Activated CD8-positive, alpha-beta memory T cell treated with anti-CD3 and anti-CD28 coated beads for 36 hours (primary cell): ENCODE results near the gene C1QL1. TPM values are rescaled to one million over a fixed set of nuclear protein-coding genes. Genes with fewer than 3 reads are reported as not detected.
"Not testable (repeated sequence)": the region's sequence is repeated elsewhere in the genome, so short reads cannot be mapped to it uniquely, and the experiment has no call there.

Experiments used
- CTCF ChIA-PET: fragments of 350-600 bp; sonication (Branson Sonifier 250); formaldehyde crosslinking; loops from one replicate; lab custom pipeline; 2021; ENCODE audit warnings: antibody characterized with exemption; lab: Charles Lee
- POLR2A ChIA-PET: fragments of 350-600 bp; sonication (Branson Sonifier 250); formaldehyde crosslinking; loops from one replicate; lab custom pipeline; 2021; ENCODE audit warnings: antibody characterized with exemption; lab: Charles Lee
- total RNA-seq, 2 experiments: library from RNA; stranded (reverse); gene quantifications; one replicate each; pipeline ENCODE4 v1.2.3, GENCODE V29; 2021

C1QL1 gene
- total RNA-seq, 2 experiments from 2014 or later = 0.21 TPM; not detected in 1

DNA sequence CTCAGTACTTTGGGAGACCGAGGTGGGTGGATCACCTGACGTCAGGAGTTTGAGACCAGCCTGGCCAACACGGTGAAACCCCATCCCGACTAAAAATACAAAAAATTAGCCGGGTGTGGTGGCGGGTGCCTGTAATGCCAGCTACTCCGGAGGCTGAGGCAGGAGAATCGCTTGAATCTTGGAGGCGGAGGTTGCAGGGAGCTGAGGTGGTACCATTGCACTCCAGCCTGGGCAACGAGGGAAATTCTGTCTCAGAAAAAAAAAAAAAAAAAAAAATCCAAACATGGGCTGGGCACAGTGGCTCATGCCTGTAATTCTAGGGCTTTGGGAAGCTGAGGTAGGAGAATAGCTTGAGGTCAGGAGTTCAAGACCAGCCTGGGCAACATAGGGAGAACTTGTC, 22.5 kb downstream of the C1QL1 start:
- CTCF ChIA-PET = not testable (repeated sequence)
- POLR2A ChIA-PET = interaction anchor here (0.6 kb wide), 1 partner anchor 23 kb away, joined by 4 read pairs; no protein-coding TSS in a partner anchor

DNA sequence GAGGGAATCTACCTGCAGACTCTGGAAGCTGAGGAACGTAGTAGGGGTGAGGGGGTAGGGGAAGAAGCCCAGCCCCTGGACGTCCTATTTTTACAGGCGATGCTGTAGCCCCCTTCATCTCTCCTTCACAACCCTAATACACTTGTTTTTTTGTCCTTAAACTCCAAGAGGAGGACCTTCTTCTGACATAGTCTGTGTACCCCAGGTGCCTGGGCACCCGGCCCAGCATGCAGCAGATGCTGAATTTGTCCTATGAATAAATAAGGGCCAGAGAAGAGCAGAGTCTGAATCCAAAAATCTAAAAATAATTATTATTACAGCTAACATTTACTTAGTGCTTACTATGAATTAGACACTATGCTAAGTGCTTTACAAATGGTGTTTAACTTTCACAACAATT, 25.6 kb downstream of the C1QL1 start:
- CTCF ChIA-PET = interaction anchor here (1.1 to 1.2 kb wide), 2 partner anchors 26 to 193 kb away, joined by 3 read pairs; partner anchors contain the start of genes ACBD4 and C1QL1
- POLR2A ChIA-PET = no interaction called here

- POLR2A ChIA-PET = interaction anchor here (0.5 kb wide), 1 partner anchor 122 kb away, joined by 5 read pairs; no protein-coding TSS in a partner anchor
Observed at GRCh38 chr17:44941712-44942331, 26.3 kb downstream of the C1QL1 start.

GRCh38 chr17:44940768-44941167, 27.3 kb downstream of the C1QL1 start:
- CTCF ChIA-PET = no interaction called here
- POLR2A ChIA-PET = no interaction called here

More at GRCh38 chr17:44941712-44942331, 26.3 kb downstream of the C1QL1 start:
- CTCF ChIA-PET = interaction anchor here (1.1 to 1.2 kb wide), 2 partner anchors 26 to 193 kb away, joined by 3 read pairs; partner anchors contain the start of genes ACBD4 and C1QL1

DNA sequence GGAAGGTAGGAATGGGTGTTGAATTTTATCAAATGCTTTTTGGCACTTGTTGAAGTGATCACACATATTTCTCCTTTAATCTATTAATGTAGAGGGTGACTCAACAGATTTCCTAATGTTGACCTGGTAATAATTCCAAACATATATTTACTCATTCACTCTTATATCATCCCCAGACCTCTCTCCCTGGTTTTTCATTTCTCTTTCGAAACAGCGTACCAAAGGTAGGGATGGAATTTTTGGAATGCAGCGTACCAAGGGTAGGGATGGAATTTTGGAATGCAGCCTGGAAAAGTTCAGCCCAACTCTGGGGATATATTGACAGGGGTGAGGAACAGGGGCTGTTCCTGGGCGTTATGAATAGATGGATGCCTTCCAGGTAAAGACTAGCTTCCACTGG, 27.8 kb downstream of the C1QL1 start:
- ChIA-PET CTCF (no interaction called here), POLR2A (no interaction called here)

- ChIA-PET CTCF (no interaction called here), POLR2A (no interaction called here)
Observed at GRCh38 chr17:44935116-44935515, 33.0 kb downstream of the C1QL1 start.

- ChIA-PET POLR2A (no interaction called here), CTCF (no interaction called here)
Observed at GRCh38 chr17:44934745-44935105, 33.4 kb downstream of the C1QL1 start.

DNA sequence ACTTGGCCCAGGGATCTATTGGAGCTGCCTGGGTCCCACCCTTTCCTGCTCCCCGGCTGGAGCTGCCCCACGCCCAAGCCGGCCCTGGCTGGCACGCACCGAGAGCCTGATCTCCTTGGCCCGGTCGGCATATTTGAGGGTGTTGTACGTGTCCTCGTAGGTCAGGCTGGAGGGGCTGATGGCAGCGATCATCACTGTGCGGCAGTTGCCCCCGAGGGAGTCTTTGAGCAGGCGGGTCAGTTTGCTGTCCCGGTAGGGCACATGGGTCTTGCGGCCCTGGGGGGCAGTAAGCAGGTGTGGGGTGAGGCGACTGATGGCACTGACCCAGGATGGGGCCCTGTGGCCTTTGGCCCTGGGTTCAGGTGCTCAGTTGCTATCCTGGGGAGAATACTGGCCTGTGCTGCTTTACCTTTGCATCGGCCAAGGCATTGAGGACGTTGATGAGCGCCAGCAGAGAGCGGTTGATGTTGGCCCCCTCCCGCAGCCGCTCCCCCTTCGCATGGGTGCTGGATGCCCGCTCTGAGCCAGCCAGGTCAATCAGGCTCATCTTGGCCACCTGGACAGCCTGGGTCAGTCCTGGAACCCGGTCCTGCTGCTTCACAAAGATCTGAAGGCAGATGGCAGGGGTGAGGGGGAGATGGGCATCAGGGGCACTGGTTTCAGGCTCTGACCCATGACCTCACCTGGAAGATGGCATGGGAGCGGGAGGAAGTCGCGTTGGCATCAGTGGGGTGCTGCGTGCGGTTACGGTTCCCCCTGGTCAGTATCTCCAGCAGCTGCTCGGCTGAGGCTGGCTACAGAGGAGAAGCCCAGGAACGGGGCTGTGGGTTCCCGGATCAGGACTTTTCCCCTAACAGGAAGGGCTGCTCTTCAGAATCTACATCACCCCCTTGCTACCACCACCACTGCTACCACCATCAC, 34.0 kb downstream of the C1QL1 start:
- ChIA-PET POLR2A (no interaction called here), CTCF (no interaction called here)

DNA sequence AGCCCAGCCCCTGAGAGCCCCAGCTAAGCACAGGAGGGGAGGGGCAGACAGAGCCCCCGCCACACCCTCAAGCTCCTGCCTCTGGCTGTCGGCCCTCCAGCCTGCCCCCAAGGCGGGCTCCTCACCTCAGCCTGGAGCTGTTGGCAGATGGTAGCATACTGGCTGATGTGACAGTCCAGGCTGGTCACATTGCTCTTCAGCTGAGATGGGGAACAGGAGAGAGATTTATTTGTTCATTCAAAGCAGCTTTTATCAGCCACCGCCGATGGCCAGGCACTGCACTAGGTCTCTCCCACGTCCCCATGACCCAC, 35.4 kb downstream of the C1QL1 start:
- ChIA-PET POLR2A (no interaction called here), CTCF (no interaction called here)

DNA sequence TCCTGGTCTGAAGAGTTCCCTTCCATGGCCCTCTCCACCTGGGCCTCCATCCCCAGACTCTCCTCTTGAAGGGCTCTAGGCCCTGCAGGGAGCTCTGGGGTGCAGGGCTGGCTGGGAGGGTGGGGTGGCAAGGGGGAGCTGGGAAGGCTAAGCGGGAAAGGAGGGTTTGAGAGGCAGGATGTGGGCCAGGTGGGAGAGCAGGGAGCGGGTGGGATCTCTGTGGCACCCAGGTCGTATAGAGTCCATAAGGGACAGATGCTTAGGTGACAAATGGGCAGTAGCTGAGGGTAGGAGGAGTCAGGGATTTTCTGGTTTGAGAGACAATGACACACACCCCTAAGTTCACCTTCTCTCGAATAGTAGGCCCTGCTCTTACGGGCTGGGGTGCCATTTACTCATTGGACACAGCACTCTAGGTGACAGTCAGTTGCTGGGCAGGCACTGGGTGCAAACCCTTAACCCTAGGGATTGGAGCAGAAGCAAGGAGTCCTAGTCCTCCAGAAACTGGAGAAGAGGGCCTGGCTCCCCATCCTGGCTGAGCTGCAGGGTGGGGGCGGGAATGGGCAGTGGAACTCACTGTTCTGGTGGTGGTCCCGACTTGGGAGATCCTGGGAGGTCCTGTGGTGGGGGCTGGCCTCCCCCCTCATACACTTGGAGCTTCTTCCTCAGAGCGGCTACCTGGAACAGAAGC, 35.9 kb downstream of the C1QL1 start:
- POLR2A ChIA-PET = no interaction called here
- CTCF ChIA-PET = interaction anchor here (0.9 kb wide), 1 partner anchor 90 kb away, joined by 3 read pairs; no protein-coding TSS in a partner anchor

DNA sequence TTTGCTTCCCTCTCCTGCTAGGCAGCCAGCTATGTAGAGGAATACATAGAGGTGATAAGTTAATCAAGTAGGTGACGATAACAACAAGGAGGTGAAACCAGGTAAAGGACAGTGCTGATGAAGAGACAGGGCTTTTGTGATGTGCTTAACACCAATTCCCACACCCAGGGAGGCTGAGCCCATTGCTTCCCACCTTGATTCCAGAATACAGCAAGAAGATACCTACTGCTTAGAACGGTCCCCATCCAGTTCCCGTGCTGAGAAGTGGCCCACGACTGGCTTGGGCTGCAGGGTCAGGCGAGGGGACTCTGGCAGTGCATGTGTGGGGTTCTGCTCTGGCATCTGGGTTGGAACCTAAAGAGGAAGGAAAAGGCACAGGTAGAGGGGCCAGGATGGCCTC, 36.7 kb downstream of the C1QL1 start:
- POLR2A ChIA-PET = no interaction called here
- CTCF ChIA-PET = interaction anchor here (0.9 to 1.0 kb wide), 2 partner anchors 8 to 91 kb away, joined by 3 read pairs; no protein-coding TSS in a partner anchor

GRCh38 chr17:44930667-44931066, 37.4 kb downstream of the C1QL1 start:
- ChIA-PET CTCF (interaction anchor here (0.9 to 1.1 kb wide), 3 partner anchors 8 to 92 kb away, joined by 3 read pairs; no protein-coding TSS in a partner anchor), POLR2A (no interaction called here)

GRCh38 chr17:44928950-44929720, 39.0 kb downstream of the C1QL1 start:
- ChIA-PET CTCF (interaction anchor here (0.7 kb wide), 1 partner anchor 16 kb away, joined by 3 read pairs; no protein-coding TSS in a partner anchor), POLR2A (no interaction called here)

GRCh38 chr17:44928136-44928535, 40.0 kb downstream of the C1QL1 start:
- POLR2A ChIA-PET = no interaction called here
- CTCF ChIA-PET = no interaction called here

- ChIA-PET CTCF (interaction anchor here (0.7 kb wide), 1 partner anchor 11 kb away, joined by 4 read pairs; no protein-coding TSS in a partner anchor), POLR2A (no interaction called here)
Observed at GRCh38 chr17:44927696-44928095, 40.4 kb downstream of the C1QL1 start.

DNA sequence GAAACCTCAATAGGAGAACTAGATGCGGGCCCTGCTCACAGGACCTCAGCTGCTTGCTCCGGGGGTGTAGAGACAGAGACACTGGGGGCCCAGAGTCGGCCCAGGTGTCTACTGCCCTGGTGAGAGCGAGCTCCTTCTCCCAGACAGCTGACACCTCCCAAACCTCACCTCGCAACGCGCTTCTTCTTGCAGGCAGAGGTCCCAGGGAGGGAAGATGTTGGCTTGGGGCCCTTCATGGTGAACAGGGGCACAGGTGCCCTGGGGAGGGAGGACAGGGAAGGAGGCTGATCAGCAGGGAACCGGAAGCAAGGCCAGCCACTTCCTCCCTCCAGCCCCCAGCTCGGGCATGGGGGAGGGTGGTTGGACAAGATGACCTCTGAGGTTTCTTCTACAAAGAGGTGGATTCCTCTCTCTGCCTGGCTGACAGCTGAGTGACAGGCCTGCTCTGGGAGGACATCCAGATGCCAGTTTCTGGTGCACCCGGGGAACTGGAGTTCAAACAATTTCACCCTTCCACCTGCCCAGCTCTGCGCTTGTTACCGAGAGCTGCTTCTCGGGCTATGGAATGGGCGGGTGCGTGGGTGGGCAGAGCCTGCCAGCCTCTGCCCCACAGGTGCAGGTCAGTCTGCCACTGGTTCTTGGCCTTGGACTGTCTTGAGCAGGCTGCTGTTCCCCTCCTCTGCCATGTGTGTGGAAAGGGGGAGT, 41.1 kb downstream of the C1QL1 start:
- POLR2A ChIA-PET = no interaction called here
- CTCF ChIA-PET = interaction anchor here (0.7 kb wide), 1 partner anchor 10 kb away, joined by 4 read pairs; no protein-coding TSS in a partner anchor

- ChIA-PET POLR2A (interaction anchor here (0.6 kb wide), 1 partner anchor 70 kb away, joined by 3 read pairs; no protein-coding TSS in a partner anchor), CTCF (no interaction called here)
Observed at GRCh38 chr17:44925731-44926697, 42.1 kb downstream of the C1QL1 start.
